LNCaP clone FGC (cell line): ENCODE data around the gene SORBS1.
A peak's percentile ranks its signal among the peaks of the same experiment; 100 is the strongest.

ENCODE experiments used
- DNase-seq: peaks from one replicate; pipeline ENCODE4 v3.0.0-alpha.2; 2011; ENCODE audit warnings: low read depth
- H3K4me3 ChIP-seq: 2 replicates; pipeline ENCODE4 v1.5.1; 2011; ENCODE audit warnings: mild to moderate bottlenecking, low read depth, low read length, control low read depth
- CTCF ChIP-seq: IDR thresholded peaks from 2 replicates; pipeline ENCODE4 v1.5.1; 2012; ENCODE audit warnings: mild to moderate bottlenecking; ENCODE audit not compliant: control insufficient read depth, insufficient read depth; ENCODE audit errors: extremely low read depth

The SORBS1 gene

GRCh38 chr10:95296764-95297163, 264.4 kb downstream of the SORBS1 start:
- no peak for TF ChIP-seq CTCF
- H3K4me3 ChIP-seq: no peak overlapping the region
- no peak for DNase-seq

GRCh38 chr10:95295031-95295755, 266.0 kb downstream of the SORBS1 start:
- TF ChIP-seq CTCF: no peak
- no peak overlapping the region for H3K4me3 ChIP-seq
- DNase-seq: no peak

GRCh38 chr10:95293631-95294030, 267.5 kb downstream of the SORBS1 start:
- H3K4me3 ChIP-seq: no peak overlapping the region
- TF ChIP-seq CTCF: no peak
- DNase-seq: no peak

GRCh38 chr10:95291365-95292039, 269.7 kb downstream of the SORBS1 start:
- peak overlapping the region; percentile 38 for H3K4me3 ChIP-seq
- TF ChIP-seq CTCF: no peak
- no peak for DNase-seq

GRCh38 chr10:95290461-95291364, 270.5 kb downstream of the SORBS1 start, which contains the start of gene PDLIM1:
Gene PDLIM1, minus strand, starts transcription at chr10:95291003. Its CDS starts 88 bp downstream, at chr10:95290915.
- H3K4me3 ChIP-seq: peak within 1 kb of the TSS; percentile 69
- peak; percentile 4 for DNase-seq
- TF ChIP-seq CTCF: peak; percentile 25

GRCh38 chr10:95289921-95290421, 271.2 kb downstream of the SORBS1 start:
- TF ChIP-seq CTCF: no peak
- H3K4me3 ChIP-seq: peak overlapping the region; percentile 69
- no peak for DNase-seq
